ENCODE measurements around the gene B9D1. TPM values are rescaled to one million over a fixed set of nuclear protein-coding genes. Genes with fewer than 3 reads are reported as not detected.

The B9D1 gene
- total and polyA plus RNA-seq, 2 of the 13 experiments (the other 11 are each of a cell fraction or from before 2014, with no cell fraction given), result 27.7 to 31.1 TPM

DNA sequence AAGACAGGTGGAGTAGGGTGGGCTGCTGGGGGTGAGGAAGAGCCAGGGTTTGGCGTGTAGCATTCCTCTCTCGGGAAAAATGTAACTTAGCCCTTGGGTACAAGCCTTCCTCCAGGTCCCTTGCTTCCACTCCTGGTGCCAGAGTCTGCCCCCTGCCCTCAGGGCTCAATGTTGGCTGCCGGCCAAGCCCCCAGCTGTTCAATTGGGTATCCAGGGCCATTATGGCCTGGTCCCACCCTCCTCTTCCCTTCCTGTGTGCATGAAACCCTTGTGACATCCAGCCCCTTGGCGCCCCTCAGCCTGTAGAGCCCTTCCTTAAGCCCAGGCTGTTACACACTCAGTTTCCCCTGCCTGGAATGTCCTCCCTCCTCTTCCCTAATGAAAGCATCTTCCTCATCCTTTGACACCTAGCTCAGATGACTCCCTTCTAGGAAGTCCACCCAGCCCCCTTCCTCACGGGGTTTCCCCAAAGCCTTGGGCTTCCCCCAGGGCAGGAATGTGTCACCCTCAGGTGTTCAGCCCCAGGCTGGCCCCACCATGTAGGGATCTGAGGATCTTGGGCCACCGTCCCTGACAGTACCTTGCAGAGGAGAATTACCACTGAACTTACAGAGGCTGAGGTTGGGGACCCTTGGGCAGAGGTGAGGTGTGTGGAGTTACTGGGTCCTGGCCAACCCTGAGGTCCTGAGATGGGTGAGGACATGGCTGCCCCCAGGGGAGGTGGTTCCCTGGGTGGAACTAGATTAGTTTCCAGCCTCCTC is 30.0 kb downstream of the B9D1 start:
- ChIA-PET POLR2A (no interaction called here), CTCF (ENCODE audit: low intra/inter-chr PET ratio, low total read pairs) (no interaction called here)
- intact Hi-C loops (cut with micrococcal nuclease; ENCODE audit: unreplicated experiment) (no loop called here), in situ Hi-C loops (cut with HindIII; ENCODE audit: extremely low pct_ligation_motif_present, low pct_unique_long_range_greater_than_20kb) (no loop called here)
- TF ChIP-seq ZSCAN30 (CRISPR knock-in tag; IDR thresholded peaks at IDR 0.05), result no peak
- no peak for TF ChIP-seq MBNL3 (CRISPR knock-in tag; conservative IDR thresholded peaks at IDR 0.05)
- no peak for TF ChIP-seq KAT8 (CRISPR knock-in tag; IDR thresholded peaks at IDR 0.05)
- TF ChIP-seq RFX3 (CRISPR knock-in tag; IDR thresholded peaks at IDR 0.05), result no peak
- TF ChIP-seq NCOR1 (IDR thresholded peaks at IDR 0.05; ENCODE audit: borderline replicate concordance, low read length), result no peak
- TF ChIP-seq SMYD3 (CRISPR knock-in tag; IDR thresholded peaks at IDR 0.05), result no peak
- no peak for TF ChIP-seq FOXA3 (CRISPR knock-in tag; IDR thresholded peaks at IDR 0.05)
- TF ChIP-seq RORA (CRISPR knock-in tag; IDR thresholded peaks at IDR 0.05), result no peak
- no peak for TF ChIP-seq SMAD3 (CRISPR knock-in tag; IDR thresholded peaks at IDR 0.05)
- no peak for TF ChIP-seq NKX3-1 (CRISPR knock-in tag; IDR thresholded peaks at IDR 0.05)
- no peak for TF ChIP-seq ZNF878 (CRISPR knock-in tag; IDR thresholded peaks at IDR 0.05)
- TF ChIP-seq ZZZ3 (CRISPR knock-in tag; IDR thresholded peaks at IDR 0.05; ENCODE audit: borderline replicate concordance), result no peak
- no peak for TF ChIP-seq MTF1 (CRISPR knock-in tag; IDR thresholded peaks at IDR 0.05)
- no peak for TF ChIP-seq ZNF17 (CRISPR knock-in tag; IDR thresholded peaks at IDR 0.05)
- DNase-seq (ENCODE audit: low spot score) (no peak), FAIRE-seq (no peak), ATAC-seq (no peak)
- H3K79me2 ChIP-seq (ENCODE audit: insufficient read depth, low read length), result no peaks in the 10 kb centered on the region
- H3K9me3 ChIP-seq (ENCODE audit: low read length), result no peaks in the 10 kb centered on the region
- no peak overlapping the region for H3K27ac ChIP-seq (ENCODE audit: extremely low read length, insufficient read depth, low read length)
- peaks cover 26% of the 10 kb centered on the region for H3K4me1 ChIP-seq (ENCODE audit: insufficient read depth, low read length)
- no peaks in the 10 kb centered on the region for H3K27me3 ChIP-seq (ENCODE audit: control insufficient read depth in 1 of 2, insufficient read depth in 2 of 2, low read length in 2 of 2)
- BruUV-seq (replicated peaks), result no TSS peak
- 98% methylated on average over 6 of the region's 6 CpGs for WGBS (ENCODE audit: low lambda C conversion rate)
- H3K4me2 ChIP-seq (ENCODE audit: low read depth, low read length), result no peak overlapping the region
- no peak overlapping the region for H2AFZ ChIP-seq (ENCODE audit: low read length)
- H3K36me3 ChIP-seq (replicated peaks in 1 of 2; ENCODE audit: control insufficient read depth in 1 of 2, insufficient read depth in 2 of 2, low read length in 2 of 2), result no peaks in the 10 kb centered on the region; a peak in 1 of 5 replicates
- H3K9ac ChIP-seq (ENCODE audit: insufficient read depth, low read depth, low read length), result no peak overlapping the region
- no peaks in the 10 kb centered on the region for H4K20me1 ChIP-seq (ENCODE audit: insufficient read depth, low read length)
- no peak overlapping the region for H3K4me3 ChIP-seq (replicated peaks in 1 of 3; ENCODE audit: insufficient read depth in 1 of 3, low read depth in 2 of 3, low read length in 3 of 3)
